DOHH2 (cell line): ENCODE data around the gene OTULINL.

Source experiments
- EZH2phosphoT487 ChIP-seq: fragments of 200-600 bp; sonication (generic); IDR thresholded peaks from 2 replicates; pipeline ENCODE4 v1.6.1; 2017; ENCODE audit warnings: borderline replicate concordance, mild to moderate bottlenecking, antibody characterized with exemption, low read length, moderate library complexity, mixed read lengths
- TF ChIP-seq, protein P1 (sequence below): fragments of 200-600 bp; sonication (generic); IDR thresholded peaks from one replicate; pipeline ENCODE4 v1.5.1; 2014; ENCODE audit warnings: antibody characterized with exemption, mild to moderate bottlenecking, low read depth, low read length; ENCODE audit not compliant: poor library complexity, severe bottlenecking

DNA sequence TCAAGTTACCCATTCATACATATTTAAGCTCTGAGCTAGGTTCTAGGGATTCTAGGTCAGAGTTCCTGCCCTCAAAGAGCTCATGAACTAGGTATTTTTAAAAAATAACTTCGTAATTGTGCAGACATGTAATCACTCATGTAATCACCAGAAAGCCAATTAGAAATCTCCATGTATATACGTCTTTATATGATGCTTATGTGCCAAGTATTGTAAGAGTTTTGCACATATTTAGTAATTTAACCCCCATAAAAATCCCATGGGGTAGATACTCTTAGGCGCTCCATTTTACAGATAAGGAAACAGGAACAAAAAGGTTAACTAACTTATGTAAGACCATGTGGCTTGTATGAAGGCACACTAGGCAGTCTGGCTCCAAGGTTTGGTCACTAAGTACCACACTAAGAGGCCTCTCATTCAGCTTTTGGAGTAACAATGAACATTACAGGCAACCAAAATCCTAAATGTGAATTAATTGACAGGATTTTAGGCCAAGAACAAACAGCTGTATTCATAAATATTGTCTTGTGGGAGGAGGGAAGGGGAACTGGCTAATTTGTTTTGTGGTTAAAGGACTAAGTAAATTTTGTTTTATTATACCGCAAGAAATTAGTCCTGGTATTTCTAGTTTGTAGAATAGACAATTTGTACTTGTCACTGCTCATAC is 1.7 kb upstream of the OTULINL start:
- TF ChIP-seq, protein P1, sequence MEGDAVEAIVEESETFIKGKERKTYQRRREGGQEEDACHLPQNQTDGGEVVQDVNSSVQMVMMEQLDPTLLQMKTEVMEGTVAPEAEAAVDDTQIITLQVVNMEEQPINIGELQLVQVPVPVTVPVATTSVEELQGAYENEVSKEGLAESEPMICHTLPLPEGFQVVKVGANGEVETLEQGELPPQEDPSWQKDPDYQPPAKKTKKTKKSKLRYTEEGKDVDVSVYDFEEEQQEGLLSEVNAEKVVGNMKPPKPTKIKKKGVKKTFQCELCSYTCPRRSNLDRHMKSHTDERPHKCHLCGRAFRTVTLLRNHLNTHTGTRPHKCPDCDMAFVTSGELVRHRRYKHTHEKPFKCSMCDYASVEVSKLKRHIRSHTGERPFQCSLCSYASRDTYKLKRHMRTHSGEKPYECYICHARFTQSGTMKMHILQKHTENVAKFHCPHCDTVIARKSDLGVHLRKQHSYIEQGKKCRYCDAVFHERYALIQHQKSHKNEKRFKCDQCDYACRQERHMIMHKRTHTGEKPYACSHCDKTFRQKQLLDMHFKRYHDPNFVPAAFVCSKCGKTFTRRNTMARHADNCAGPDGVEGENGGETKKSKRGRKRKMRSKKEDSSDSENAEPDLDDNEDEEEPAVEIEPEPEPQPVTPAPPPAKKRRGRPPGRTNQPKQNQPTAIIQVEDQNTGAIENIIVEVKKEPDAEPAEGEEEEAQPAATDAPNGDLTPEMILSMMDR, result no peak
- no peak for TF ChIP-seq EZH2phosphoT487
